Activated naive CD4-positive, alpha-beta T cell treated with anti-CD3 and anti-CD28 coated beads, Interleukin-2, amount 50 U/mL, for 24 hours (primary cell): ENCODE measurements around the gene CD47.

Experiments used
- H3K27ac Mint-ChIP-seq: one replicate; pipeline ENCODE4 v1.8.0; 2021; ENCODE audit warnings: mild to moderate bottlenecking, mixed read lengths
- H3K27me3 Mint-ChIP-seq: one replicate; pipeline ENCODE4 v1.8.0; 2021; ENCODE audit warnings: mixed read lengths
- H3K36me3 Mint-ChIP-seq: one replicate; pipeline ENCODE4 v1.8.0; 2021; ENCODE audit warnings: mixed read lengths
- H3K4me1 Mint-ChIP-seq: one replicate; pipeline ENCODE4 v1.8.0; 2021; ENCODE audit warnings: mixed read lengths
- H3K4me3 Mint-ChIP-seq: one replicate; pipeline ENCODE4 v1.8.0; 2021; ENCODE audit warnings: mild to moderate bottlenecking, mixed read lengths
- H3K9me3 Mint-ChIP-seq: one replicate; pipeline ENCODE4 v1.8.0; 2021; ENCODE audit warnings: mixed read lengths

Gene CD47

GRCh38 chr3:108054935-108055334 is 35.9 kb downstream of the CD47 start:
- no peaks in the 10 kb centered on the region for H3K27me3 Mint-ChIP-seq
- H3K4me1 Mint-ChIP-seq, result peaks cover 67% of the 10 kb centered on the region
- no peak overlapping the region for H3K4me3 Mint-ChIP-seq
- peak overlapping the region; percentile 64 for H3K27ac Mint-ChIP-seq
- H3K9me3 Mint-ChIP-seq, result no peaks in the 10 kb centered on the region
- H3K36me3 Mint-ChIP-seq, result peaks cover 32% of the 10 kb centered on the region

- Mint-ChIP-seq H3K27ac (peak overlapping the region; percentile 64), H3K4me3 (no peak overlapping the region), H3K36me3 (peaks cover 28% of the 10 kb centered on the region), H3K4me1 (peaks cover 66% of the 10 kb centered on the region), H3K9me3 (no peaks in the 10 kb centered on the region), H3K27me3 (no peaks in the 10 kb centered on the region)
These were observed 37.3 kb downstream of the CD47 start for GRCh38 chr3:108053483-108053882.

GRCh38 chr3:108053067-108053466 is 37.8 kb downstream of the CD47 start:
- peaks cover 63% of the 10 kb centered on the region for H3K4me1 Mint-ChIP-seq
- H3K4me3 Mint-ChIP-seq, result no peak overlapping the region
- H3K27me3 Mint-ChIP-seq, result no peaks in the 10 kb centered on the region
- no peaks in the 10 kb centered on the region for H3K9me3 Mint-ChIP-seq
- peaks cover 28% of the 10 kb centered on the region for H3K36me3 Mint-ChIP-seq
- H3K27ac Mint-ChIP-seq, result peak overlapping the region; percentile 64

- Mint-ChIP-seq H3K4me1 (peaks cover 57% of the 10 kb centered on the region), H3K4me3 (no peak overlapping the region), H3K36me3 (peaks cover 23% of the 10 kb centered on the region), H3K27me3 (no peaks in the 10 kb centered on the region), H3K27ac (peak overlapping the region; percentile 79), H3K9me3 (no peaks in the 10 kb centered on the region)
These were observed 39.8 kb downstream of the CD47 start for GRCh38 chr3:108051005-108051404.

- Mint-ChIP-seq H3K4me3 (no peak overlapping the region), H3K9me3 (no peaks in the 10 kb centered on the region), H3K27me3 (no peaks in the 10 kb centered on the region), H3K4me1 (peaks cover 48% of the 10 kb centered on the region), H3K36me3 (peaks cover 19% of the 10 kb centered on the region), H3K27ac (peak overlapping the region; percentile 57)
These were observed 42.8 kb downstream of the CD47 start for GRCh38 chr3:108047987-108048386.

GRCh38 chr3:108046247-108046646 is 44.6 kb downstream of the CD47 start:
- no peak overlapping the region for H3K4me3 Mint-ChIP-seq
- H3K27me3 Mint-ChIP-seq, result no peaks in the 10 kb centered on the region
- peaks cover 12% of the 10 kb centered on the region for H3K36me3 Mint-ChIP-seq
- H3K4me1 Mint-ChIP-seq, result peaks cover 38% of the 10 kb centered on the region
- peak overlapping the region; percentile 70 for H3K27ac Mint-ChIP-seq
- no peaks in the 10 kb centered on the region for H3K9me3 Mint-ChIP-seq

GRCh38 chr3:108044699-108045098 is 46.1 kb downstream of the CD47 start:
- peaks cover 10% of the 10 kb centered on the region for H3K36me3 Mint-ChIP-seq
- no peak overlapping the region for H3K4me3 Mint-ChIP-seq
- no peaks in the 10 kb centered on the region for H3K27me3 Mint-ChIP-seq
- no peaks in the 10 kb centered on the region for H3K9me3 Mint-ChIP-seq
- peak overlapping the region; percentile 77 for H3K27ac Mint-ChIP-seq
- H3K4me1 Mint-ChIP-seq, result peaks cover 31% of the 10 kb centered on the region

GRCh38 chr3:108042300-108042699 is 48.5 kb downstream of the CD47 start:
- Mint-ChIP-seq H3K36me3 (peaks cover 6% of the 10 kb centered on the region), H3K9me3 (no peaks in the 10 kb centered on the region), H3K27me3 (no peaks in the 10 kb centered on the region), H3K27ac (peak overlapping the region; percentile 70), H3K4me1 (peaks cover 22% of the 10 kb centered on the region), H3K4me3 (no peak overlapping the region)

- peaks cover 6% of the 10 kb centered on the region for H3K36me3 Mint-ChIP-seq
- no peak overlapping the region for H3K27ac Mint-ChIP-seq
- no peaks in the 10 kb centered on the region for H3K27me3 Mint-ChIP-seq
- peaks cover 30% of the 10 kb centered on the region for H3K4me1 Mint-ChIP-seq
- no peak overlapping the region for H3K4me3 Mint-ChIP-seq
- no peaks in the 10 kb centered on the region for H3K9me3 Mint-ChIP-seq
These were observed 49.6 kb downstream of the CD47 start for GRCh38 chr3:108041253-108041652.

- Mint-ChIP-seq H3K36me3 (peaks cover 11% of the 10 kb centered on the region), H3K27ac (peak overlapping the region; percentile 51), H3K4me1 (peaks cover 23% of the 10 kb centered on the region), H3K27me3 (no peaks in the 10 kb centered on the region), H3K9me3 (no peaks in the 10 kb centered on the region), H3K4me3 (no peak overlapping the region)
These were observed 53.1 kb downstream of the CD47 start for GRCh38 chr3:108037770-108038169.

- no peaks in the 10 kb centered on the region for H3K27me3 Mint-ChIP-seq
- no peaks in the 10 kb centered on the region for H3K9me3 Mint-ChIP-seq
- no peak overlapping the region for H3K4me3 Mint-ChIP-seq
- peaks cover 11% of the 10 kb centered on the region for H3K36me3 Mint-ChIP-seq
- peak overlapping the region; percentile 51 for H3K27ac Mint-ChIP-seq
- H3K4me1 Mint-ChIP-seq, result peaks cover 23% of the 10 kb centered on the region
These were observed 53.7 kb downstream of the CD47 start for GRCh38 chr3:108036984-108037741.

GRCh38 chr3:108036401-108036800 is 54.4 kb downstream of the CD47 start:
- H3K4me1 Mint-ChIP-seq, result peaks cover 23% of the 10 kb centered on the region
- no peaks in the 10 kb centered on the region for H3K9me3 Mint-ChIP-seq
- no peak overlapping the region for H3K4me3 Mint-ChIP-seq
- H3K36me3 Mint-ChIP-seq, result peaks cover 15% of the 10 kb centered on the region
- peak overlapping the region; percentile 19 for H3K27ac Mint-ChIP-seq
- H3K27me3 Mint-ChIP-seq, result no peaks in the 10 kb centered on the region

GRCh38 chr3:108035751-108036150 is 55.1 kb downstream of the CD47 start:
- no peak overlapping the region for H3K27ac Mint-ChIP-seq
- H3K27me3 Mint-ChIP-seq, result no peaks in the 10 kb centered on the region

GRCh38 chr3:108031895-108032294 is 58.9 kb downstream of the CD47 start:
- no peaks in the 10 kb centered on the region for H3K27me3 Mint-ChIP-seq
- H3K9me3 Mint-ChIP-seq, result no peaks in the 10 kb centered on the region
- no peak overlapping the region for H3K4me3 Mint-ChIP-seq
- H3K4me1 Mint-ChIP-seq, result peaks cover 22% of the 10 kb centered on the region
- H3K27ac Mint-ChIP-seq, result no peak overlapping the region
- H3K36me3 Mint-ChIP-seq, result peaks cover 29% of the 10 kb centered on the region

More at GRCh38 chr3:108035751-108036150, 55.1 kb downstream of the CD47 start:
- peaks cover 23% of the 10 kb centered on the region for H3K4me1 Mint-ChIP-seq
- H3K4me3 Mint-ChIP-seq, result no peak overlapping the region
- peaks cover 16% of the 10 kb centered on the region for H3K36me3 Mint-ChIP-seq
- no peaks in the 10 kb centered on the region for H3K9me3 Mint-ChIP-seq

- H3K27me3 Mint-ChIP-seq, result no peaks in the 10 kb centered on the region
- H3K36me3 Mint-ChIP-seq, result peaks cover 28% of the 10 kb centered on the region
- no peak overlapping the region for H3K27ac Mint-ChIP-seq
- peaks cover 15% of the 10 kb centered on the region for H3K4me1 Mint-ChIP-seq
- no peak overlapping the region for H3K4me3 Mint-ChIP-seq
- H3K9me3 Mint-ChIP-seq, result no peaks in the 10 kb centered on the region
These were observed 59.9 kb downstream of the CD47 start for GRCh38 chr3:108030960-108031359.

GRCh38 chr3:108029466-108029865 is 61.4 kb downstream of the CD47 start:
- Mint-ChIP-seq H3K4me3 (no peak overlapping the region), H3K36me3 (peaks cover 27% of the 10 kb centered on the region), H3K9me3 (no peaks in the 10 kb centered on the region), H3K4me1 (peaks cover 8% of the 10 kb centered on the region), H3K27ac (no peak overlapping the region), H3K27me3 (no peaks in the 10 kb centered on the region)

GRCh38 chr3:108028896-108029295 is 61.9 kb downstream of the CD47 start:
- peaks cover 27% of the 10 kb centered on the region for H3K36me3 Mint-ChIP-seq
- H3K27ac Mint-ChIP-seq, result no peak overlapping the region
- no peaks in the 10 kb centered on the region for H3K9me3 Mint-ChIP-seq
- no peak overlapping the region for H3K4me3 Mint-ChIP-seq
- H3K4me1 Mint-ChIP-seq, result peaks cover 8% of the 10 kb centered on the region
- no peaks in the 10 kb centered on the region for H3K27me3 Mint-ChIP-seq
